GM21528 (cell line): ENCODE results near the gene UBFD1.
"Not testable (repeated sequence)": the region's sequence is repeated elsewhere in the genome, so short reads cannot be mapped to it uniquely, and the experiment has no call there.

Experiments used
- ATAC-seq: cut with Tn5 transposase; IDR thresholded peaks from one replicate; pipeline ENCODE4 v1.9.1; 2021; ENCODE audit warnings: mild to moderate bottlenecking, moderate library complexity; ENCODE audit not compliant: unreplicated experiment, low FRiP score

Gene UBFD1

GRCh38 chr16:23564575-23565363, 7.2 kb downstream of the UBFD1 start:
- no peak for ATAC-seq

GRCh38 chr16:23566724-23567123, 9.2 kb downstream of the UBFD1 start:
- no peak for ATAC-seq

- no peak for ATAC-seq
Measured at GRCh38 chr16:23567602-23568001, 10.1 kb downstream of the UBFD1 start.

GRCh38 chr16:23570992-23571632, 13.6 kb downstream of the UBFD1 start:
- no peak for ATAC-seq

GRCh38 chr16:23571895-23572294, 14.4 kb downstream of the UBFD1 start:
- ATAC-seq = no peak

- no peak for ATAC-seq
Measured at GRCh38 chr16:23572394-23572793, 14.9 kb downstream of the UBFD1 start.

- ATAC-seq = no peak
Measured at GRCh38 chr16:23573817-23574216, 16.3 kb downstream of the UBFD1 start.

- ATAC-seq = no peak
Measured at GRCh38 chr16:23575834-23576233, 18.3 kb downstream of the UBFD1 start.

- ATAC-seq = no peak
Measured at GRCh38 chr16:23577493-23577892, 20.0 kb downstream of the UBFD1 start.

GRCh38 chr16:23578101-23578830, 20.7 kb downstream of the UBFD1 start:
- ATAC-seq = no peak

- no peak for ATAC-seq
Measured at GRCh38 chr16:23579371-23579770, 21.8 kb downstream of the UBFD1 start.

- no peak for ATAC-seq
Measured at GRCh38 chr16:23580391-23580790, 22.9 kb downstream of the UBFD1 start.

GRCh38 chr16:23581764-23582163, 24.2 kb downstream of the UBFD1 start:
- ATAC-seq = no peak

- ATAC-seq = not testable (repeated sequence)
Measured at GRCh38 chr16:23583271-23583670, 25.7 kb downstream of the UBFD1 start.

GRCh38 chr16:23584186-23585076, 26.9 kb downstream of the UBFD1 start:
- no peak for ATAC-seq

GRCh38 chr16:23587726-23588125, 30.2 kb downstream of the UBFD1 start:
- ATAC-seq = no peak

GRCh38 chr16:23590181-23590580, 32.7 kb downstream of the UBFD1 start:
- ATAC-seq = no peak

- no peak for ATAC-seq
Measured at GRCh38 chr16:23594186-23594585, 36.7 kb downstream of the UBFD1 start.

- no peak for ATAC-seq
Measured at GRCh38 chr16:23595246-23595950, 37.9 kb downstream of the UBFD1 start.
